ENCODE measurements around the gene WDR38. TPM values are rescaled to one million over a fixed set of nuclear protein-coding genes. Genes with fewer than 3 reads are reported as not detected.

The WDR38 gene
- total RNA-seq, 1 donor, result not detected

- Histone ChIP-seq H3K79me2 (ENCODE audit: insufficient read depth, low read length) (no peaks in the 10 kb centered on the region), H3K27ac (ENCODE audit: low read depth, low read length) (no peak overlapping the region), H3K4me2 (ENCODE audit: insufficient read depth, low read length) (no peak overlapping the region), H3K36me3 (ENCODE audit: insufficient read depth, low read length) (no peaks in the 10 kb centered on the region), H3K27me3 (ENCODE audit: insufficient read depth, low read length) (no peaks in the 10 kb centered on the region), H3K4me1 (ENCODE audit: insufficient read depth, low read length) (peaks cover 27% of the 10 kb centered on the region), H4K20me1 (ENCODE audit: insufficient read depth, low read length) (no peaks in the 10 kb centered on the region), H3K9me3 (ENCODE audit: low read depth, low read length) (no peaks in the 10 kb centered on the region), H2AFZ (ENCODE audit: low read length) (no peak overlapping the region), H3K4me3 (ENCODE audit: insufficient read depth, low read length) (no peak overlapping the region)
- no peak for TF ChIP-seq CTCF (IDR thresholded peaks at IDR 0.05; ENCODE audit: extremely low read depth, low read depth, low read length)
- no peak for DNase-seq (ENCODE audit: insufficient read length, low spot score, missing footprints)
These were observed 44.0 kb upstream of the WDR38 start for GRCh38 chr9:124809211-124809610.

- Histone ChIP-seq H3K9me3 (ENCODE audit: low read depth, low read length) (no peaks in the 10 kb centered on the region), H2AFZ (ENCODE audit: low read length) (no peak overlapping the region), H4K20me1 (ENCODE audit: insufficient read depth, low read length) (no peaks in the 10 kb centered on the region), H3K4me2 (ENCODE audit: insufficient read depth, low read length) (no peak overlapping the region), H3K27me3 (ENCODE audit: insufficient read depth, low read length) (no peaks in the 10 kb centered on the region), H3K79me2 (ENCODE audit: insufficient read depth, low read length) (no peaks in the 10 kb centered on the region), H3K36me3 (ENCODE audit: insufficient read depth, low read length) (no peaks in the 10 kb centered on the region), H3K4me1 (ENCODE audit: insufficient read depth, low read length) (peaks cover 27% of the 10 kb centered on the region), H3K4me3 (ENCODE audit: insufficient read depth, low read length) (no peak overlapping the region), H3K27ac (ENCODE audit: low read depth, low read length) (no peak overlapping the region)
- no peak for DNase-seq (ENCODE audit: insufficient read length, low spot score, missing footprints)
- no peak for TF ChIP-seq CTCF (IDR thresholded peaks at IDR 0.05; ENCODE audit: extremely low read depth, low read depth, low read length)
These were observed 43.3 kb upstream of the WDR38 start for GRCh38 chr9:124809741-124810500.

GRCh38 chr9:124810663-124811355 is 42.5 kb upstream of the WDR38 start:
- Histone ChIP-seq H3K4me1 (ENCODE audit: insufficient read depth, low read length) (peaks cover 27% of the 10 kb centered on the region), H3K4me3 (ENCODE audit: insufficient read depth, low read length) (peak overlapping the region; percentile 19), H4K20me1 (ENCODE audit: insufficient read depth, low read length) (no peaks in the 10 kb centered on the region), H3K9me3 (ENCODE audit: low read depth, low read length) (no peaks in the 10 kb centered on the region), H3K79me2 (ENCODE audit: insufficient read depth, low read length) (no peaks in the 10 kb centered on the region), H2AFZ (ENCODE audit: low read length) (peak overlapping the region; percentile 59), H3K36me3 (ENCODE audit: insufficient read depth, low read length) (no peaks in the 10 kb centered on the region), H3K4me2 (ENCODE audit: insufficient read depth, low read length) (peak overlapping the region; percentile 13), H3K27ac (ENCODE audit: low read depth, low read length) (peak overlapping the region; percentile 91), H3K27me3 (ENCODE audit: insufficient read depth, low read length) (no peaks in the 10 kb centered on the region)
- DNase-seq (ENCODE audit: insufficient read length, low spot score, missing footprints), result peak; percentile 93
- TF ChIP-seq CTCF (IDR thresholded peaks at IDR 0.05; ENCODE audit: extremely low read depth, low read depth, low read length), result no peak

DNA sequence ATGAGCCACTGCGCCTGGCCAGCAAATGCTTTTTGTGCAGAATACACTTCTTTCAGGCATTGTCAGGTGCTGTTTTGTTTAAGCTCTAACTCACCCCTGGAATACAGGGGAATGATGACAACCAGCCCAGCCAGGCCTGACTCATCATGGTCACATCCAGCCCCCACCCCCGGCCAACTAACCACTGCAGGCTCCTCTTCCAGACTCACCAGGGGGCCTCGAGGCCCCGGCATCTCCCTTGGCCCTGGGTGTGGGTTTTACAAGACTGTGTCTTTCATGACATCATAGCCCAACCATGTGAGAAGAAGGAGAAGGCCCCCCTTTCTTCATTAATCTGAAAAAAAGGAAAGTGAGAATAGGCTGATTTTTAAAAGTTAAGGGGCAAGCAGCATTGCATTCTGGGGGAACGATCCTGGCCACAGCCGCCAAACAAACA is 40.8 kb upstream of the WDR38 start:
- H3K27ac ChIP-seq (ENCODE audit: low read depth, low read length), result peak overlapping the region; percentile 91
- peak overlapping the region; percentile 77 for H2AFZ ChIP-seq (ENCODE audit: low read length)
- DNase-seq (ENCODE audit: insufficient read length, low spot score, missing footprints), result peak; percentile 98
- H3K4me2 ChIP-seq (ENCODE audit: insufficient read depth, low read length), result peak overlapping the region; percentile 78
- no peaks in the 10 kb centered on the region for H3K36me3 ChIP-seq (ENCODE audit: insufficient read depth, low read length)
- H3K79me2 ChIP-seq (ENCODE audit: insufficient read depth, low read length), result no peaks in the 10 kb centered on the region
- no peak for TF ChIP-seq CTCF (IDR thresholded peaks at IDR 0.05; ENCODE audit: extremely low read depth, low read depth, low read length)
- no peaks in the 10 kb centered on the region for H4K20me1 ChIP-seq (ENCODE audit: insufficient read depth, low read length)
- H3K4me3 ChIP-seq (ENCODE audit: insufficient read depth, low read length), result peak overlapping the region; percentile 41
- no peaks in the 10 kb centered on the region for H3K9me3 ChIP-seq (ENCODE audit: low read depth, low read length)
- peaks cover 27% of the 10 kb centered on the region for H3K4me1 ChIP-seq (ENCODE audit: insufficient read depth, low read length)
- H3K27me3 ChIP-seq (ENCODE audit: insufficient read depth, low read length), result no peaks in the 10 kb centered on the region
